Measurements from ENCODE around the gene PRKG2.

- TF ChIP-seq POLR2A (IDR thresholded peaks at IDR 0.05): no peak
- no peak for TF ChIP-seq CTCF (IDR thresholded peaks at IDR 0.05)
Measured at GRCh38 chr4:81227138-81227537, 12.1 kb upstream of the PRKG2 start.
